Lung (tissue), 12 donors: ENCODE results near the gene ZC3H14. TPM values are rescaled to one million over a fixed set of nuclear protein-coding genes. Genes with fewer than 3 reads are reported as not detected.

Source experiments
- ATAC-seq: fragments of 200-7000 bp; cut with Tn5 transposase; one replicate; pipeline ENCODE4 v1.9.1; 2020; ENCODE audit warnings: moderate number of reproducible peaks; ENCODE audit not compliant: insufficient read depth, low FRiP score
- DNase-seq, 3 donors: peaks; one replicate each; pipeline ENCODE4 v3.0.0-alpha.2; 2013 to 2017
- H3K27ac ChIP-seq, 2 donors: one replicate each; pipeline ENCODE4 v1.5.1; 2013; ENCODE audit warnings: mild to moderate bottlenecking in 2 of 2, moderate library complexity in 2 of 2, control low read depth in 1 of 2, inconsistent platforms in 1 of 2, low read depth in 1 of 2, low read length in 1 of 2
- H3K27me3 ChIP-seq, 3 donors: one replicate each; pipeline ENCODE4 v1.5.1; 2013; ENCODE audit warnings: low read length in 2 of 3; ENCODE audit not compliant: control insufficient read depth in 3 of 3, insufficient read depth in 3 of 3
- H3K36me3 ChIP-seq, 4 donors: one replicate each; pipeline ENCODE4 v1.5.1; 2013; ENCODE audit warnings: low read length in 4 of 4, mild to moderate bottlenecking in 1 of 4, moderate library complexity in 1 of 4; ENCODE audit not compliant: control insufficient read depth in 4 of 4, insufficient read depth in 4 of 4
- H3K4me1 ChIP-seq, 5 donors: one replicate each; pipeline ENCODE4 v1.5.1; 2013; ENCODE audit warnings: low read length in 5 of 5, mild to moderate bottlenecking in 2 of 5, moderate library complexity in 1 of 5; ENCODE audit not compliant: control insufficient read depth in 5 of 5, insufficient read depth in 5 of 5
- H3K4me3 ChIP-seq: one replicate; pipeline ENCODE4 v1.5.1; 2013; ENCODE audit warnings: mild to moderate bottlenecking, control low read depth, moderate library complexity
- H3K9ac ChIP-seq, 2 donors: one replicate each; pipeline ENCODE4 v1.5.1; 2013; ENCODE audit warnings: low read length in 2 of 2, control low read depth in 1 of 2; ENCODE audit not compliant: insufficient read depth in 1 of 2
- H3K9me3 ChIP-seq, 4 donors: one replicate each; pipeline ENCODE4 v1.5.1; 2013; ENCODE audit warnings: low read length in 3 of 4, mild to moderate bottlenecking in 1 of 4, moderate library complexity in 1 of 4; ENCODE audit not compliant: control insufficient read depth in 4 of 4, insufficient read depth in 3 of 4
- CTCF ChIP-seq: IDR thresholded peaks from 2 replicates; pipeline ENCODE4 v1.5.1; 2012; ENCODE audit warnings: mild to moderate bottlenecking; ENCODE audit errors: control extremely low read depth, extremely low read depth
- WGBS, 2 donors: extraction: QIAGEN DNeasy Blood & Tissue Kit; methylation state at CpG; one replicate each; pipeline ENCODE4 v1.1.7; 2013; 5-methylcytosine and 5-hydroxymethylcytosine counted together
- polyA plus RNA-seq, 2 donors: library from polyadenylated mRNA; stranded (reverse); fragments of 200-250 nt; gene quantifications; one replicate each; pipeline ENCODE4 v1.2.1, GENCODE V29; 2013
- total RNA-seq, 2 donors: library from RNA; depleted of rRNA in 1 of 2; stranded (reverse); fragments of >200 nt in 1 of 2; gene quantifications; one replicate each; pipeline ENCODE4 v1.2.1, GENCODE V29; 2014 to 2021
- donor health status: control.
- donor health status: control.
- donor health status: Bipolar disorder and iron deficiency.
- donor health status: healthy.
- donor health status: DM: yes; HTN: yes; CAD: no.

The ZC3H14 gene
- total and polyA plus RNA-seq, 4 donors = 21.9 to 79.7 (median 36.3) TPM

DNA sequence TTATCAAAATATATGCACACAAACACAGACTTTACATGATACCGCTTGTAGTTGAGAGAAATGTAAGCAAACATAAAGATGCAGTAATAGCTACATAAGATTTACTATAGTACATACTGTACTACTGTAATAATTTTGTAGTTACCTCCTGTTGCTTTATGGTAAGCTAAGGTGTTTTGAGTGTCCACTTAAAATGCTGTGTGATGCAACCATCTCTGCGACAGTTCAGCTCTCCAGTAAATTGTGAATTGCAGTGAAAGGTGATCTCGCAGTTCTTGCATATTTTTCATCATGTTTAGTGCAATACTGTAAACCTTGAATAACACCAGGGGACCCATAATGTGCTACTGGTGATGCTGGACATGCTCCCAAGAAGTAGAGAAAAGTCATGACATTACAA, 21.6 kb downstream of the ZC3H14 start:
- Histone ChIP-seq H3K27me3 (no peaks in the 10 kb centered on the region), H3K27ac (no peak overlapping the region), H3K4me1 (no peaks in the 10 kb centered on the region), H3K9ac (no peak overlapping the region), H3K36me3 (peaks cover 6 to 41% (median 23%) of the 10 kb centered on the region in 4 donors), H3K4me3 (no peak overlapping the region), H3K9me3 (no peaks in the 10 kb centered on the region)
- TF ChIP-seq CTCF = no peak
- ATAC-seq (no peak), DNase-seq (no peak)
- 81 to 90% methylated on average over 3 of the region's 3 CpGs for WGBS, 2 donors

DNA sequence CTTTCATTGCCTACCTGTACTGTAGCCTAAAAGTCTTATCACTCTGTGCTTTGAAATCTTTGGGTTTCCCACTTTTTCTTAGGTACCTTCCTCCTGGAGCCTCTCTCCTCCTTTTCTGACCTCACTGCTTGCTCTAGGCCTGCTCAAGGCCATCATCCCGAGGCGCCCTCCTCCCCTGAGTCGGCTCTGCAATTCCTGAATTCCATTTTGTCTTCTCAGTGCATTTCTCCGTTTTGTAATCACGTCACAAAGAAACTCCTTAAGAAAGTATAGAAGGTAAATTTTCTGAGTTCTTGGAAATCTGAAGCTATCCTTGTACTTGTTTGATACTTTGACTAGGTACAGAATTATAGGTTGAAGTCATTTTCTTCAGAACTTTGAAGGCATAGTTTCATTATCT, 25.2 kb downstream of the ZC3H14 start:
- peaks cover 8 to 25% (median 19%) of the 10 kb centered on the region in 4 donors for H3K36me3 ChIP-seq
- H3K27ac ChIP-seq = no peak overlapping the region
- 94 to 95% methylated on average over 5 of the region's 5 CpGs for WGBS, 2 donors
- no peaks in the 10 kb centered on the region for H3K27me3 ChIP-seq
- no peak for TF ChIP-seq CTCF
- H3K9me3 ChIP-seq = no peaks in the 10 kb centered on the region
- DNase-seq = no peak
- no peak overlapping the region for H3K9ac ChIP-seq
- no peaks in the 10 kb centered on the region for H3K4me1 ChIP-seq
- H3K4me3 ChIP-seq = no peak overlapping the region
- ATAC-seq = no peak

- no peaks in the 10 kb centered on the region for H3K4me1 ChIP-seq
- TF ChIP-seq CTCF = no peak
- no peak overlapping the region for H3K27ac ChIP-seq
- H3K4me3 ChIP-seq = no peak overlapping the region
- WGBS, 2 donors = 71 to 88% methylated on average over 4 of the region's 4 CpGs
- H3K27me3 ChIP-seq = no peaks in the 10 kb centered on the region
- H3K9ac ChIP-seq = no peak overlapping the region
- no peak for ATAC-seq
- H3K9me3 ChIP-seq = no peaks in the 10 kb centered on the region
- DNase-seq = no peak
- peaks cover 9 to 31% (median 18%) of the 10 kb centered on the region in 4 donors for H3K36me3 ChIP-seq
These were observed 27.3 kb downstream of the ZC3H14 start for GRCh38 chr14:88590173-88590572.

DNA sequence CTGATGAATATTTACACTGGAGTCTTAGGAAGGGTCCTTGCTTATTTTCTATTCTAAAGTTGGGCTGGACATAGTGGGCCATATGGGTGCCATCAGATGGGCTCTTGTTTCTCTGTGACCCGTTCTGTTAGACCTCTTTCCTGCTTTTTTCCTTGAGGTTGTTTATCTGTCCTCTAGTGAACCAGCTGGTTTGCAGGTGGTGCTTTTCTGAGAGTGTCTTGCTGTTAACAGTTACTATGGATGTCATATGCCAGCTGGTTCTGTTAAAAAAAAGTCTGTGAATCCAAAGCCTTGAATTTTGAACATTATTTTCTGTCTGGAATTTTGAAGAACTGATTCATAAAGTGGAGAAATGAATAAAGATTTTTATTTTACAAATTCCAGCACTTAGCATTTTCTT, 29.2 kb downstream of the ZC3H14 start:
- Histone ChIP-seq H3K27me3 (no peaks in the 10 kb centered on the region), H3K9ac (no peak overlapping the region), H3K4me3 (no peak overlapping the region), H3K36me3 (peaks cover 12 to 44% (median 24%) of the 10 kb centered on the region in 4 donors), H3K4me1 (no peaks in the 10 kb centered on the region), H3K27ac (no peak overlapping the region), H3K9me3 (no peaks in the 10 kb centered on the region)
- ATAC-seq (no peak), DNase-seq (no peak)
- WGBS, 2 donors = 0 to 76% methylated on average over 1 of the region's 1 CpG
- TF ChIP-seq CTCF = no peak
